HepG2 (cell line): Measurements from ENCODE around the gene RHOD. TPM values are rescaled to one million over a fixed set of nuclear protein-coding genes. Genes with fewer than 3 reads are reported as not detected.

Experiments
- ASH2L ChIP-seq: fragments of 300-600, 200-600 bp; sonication (generic); IDR thresholded peaks from 2 replicates; pipeline ENCODE4 v1.7.0; 2017; ENCODE audit warnings: low read depth, mild to moderate bottlenecking, moderate library complexity, mixed read lengths, low read length; ENCODE audit not compliant: insufficient read length
- CAMTA2 ChIP-seq: sonication (generic); formaldehyde crosslinking; IDR thresholded peaks from 2 replicates; pipeline ENCODE4 v1.4.0; 2020; ENCODE audit warnings: mild to moderate bottlenecking, missing genetic modification reagents, borderline replicate concordance
- CBX2 ChIP-seq, 2 experiments: fragments of 200-600 bp in 1 of 2; sonication (generic); formaldehyde crosslinking in 1 of 2; IDR thresholded peaks; 2 replicates each; pipeline versions ENCODE4 v1.7.0 to v1.8.1; 2018 to 2022; ENCODE audit warnings: low read depth in 2 of 2, low read length in 1 of 2, mild to moderate bottlenecking in 1 of 2, missing genetic modification reagents in 1 of 2
- EHMT2 ChIP-seq: fragments of 200-600 bp; sonication (generic); IDR thresholded peaks from 2 replicates; pipeline ENCODE4 v1.7.0; 2017; ENCODE audit warnings: antibody characterized with exemption, low read depth, low read length, borderline replicate concordance
- KLF15 ChIP-seq: sonication (generic); formaldehyde crosslinking; IDR thresholded peaks from 2 replicates; pipeline ENCODE4 v1.8.1; 2023; ENCODE audit warnings: borderline replicate concordance, mild to moderate bottlenecking, inconsistent platforms, missing genetic modification reagents, mixed read lengths
- KMT2A ChIP-seq: sonication (generic); formaldehyde crosslinking; IDR thresholded peaks from 2 replicates; pipeline ENCODE4 v1.4.0; 2020; ENCODE audit warnings: missing genetic modification reagents
- PHF20 ChIP-seq: sonication (generic); formaldehyde crosslinking; IDR thresholded peaks from 2 replicates; pipeline ENCODE4 v1.5.0; 2020; ENCODE audit warnings: mild to moderate bottlenecking, missing genetic modification reagents
- PHF21A ChIP-seq: sonication (generic); formaldehyde crosslinking; IDR thresholded peaks from 2 replicates; pipeline ENCODE4 v1.5.0; 2020; ENCODE audit warnings: mild to moderate bottlenecking, missing genetic modification reagents
- RNF219 ChIP-seq: sonication (generic); formaldehyde crosslinking; IDR thresholded peaks from 2 replicates; pipeline ENCODE4 v1.5.0; 2020; ENCODE audit warnings: mild to moderate bottlenecking, missing genetic modification reagents
- TCF7L2 ChIP-seq: IDR thresholded peaks from 2 replicates; pipeline ENCODE4 v1.6.1; 2011; ENCODE audit warnings: mild to moderate bottlenecking, low read depth, low read length, moderate library complexity
- ZNF142 ChIP-seq: sonication (generic); formaldehyde crosslinking; IDR thresholded peaks from 2 replicates; pipeline ENCODE4 v1.4.0; 2020; ENCODE audit warnings: missing genetic modification reagents
- ZNF232 ChIP-seq: sonication (generic); formaldehyde crosslinking; IDR thresholded peaks from 2 replicates; pipeline ENCODE4 v1.4.0; 2020; ENCODE audit warnings: missing genetic modification reagents, borderline replicate concordance
- ZNF24 ChIP-seq: fragments of 450-650 bp; IDR thresholded peaks from 2 replicates; pipeline ENCODE4 v1.6.1; 2017; ENCODE audit warnings: antibody characterized with exemption, mild to moderate bottlenecking
- ZNF766 ChIP-seq: sonication (generic); formaldehyde crosslinking; IDR thresholded peaks from 2 replicates; pipeline ENCODE4 v1.5.0; 2020; ENCODE audit warnings: missing genetic modification reagents, borderline replicate concordance
- ZNF784 ChIP-seq: sonication (generic); formaldehyde crosslinking; IDR thresholded peaks from 2 replicates; pipeline ENCODE4 v1.5.1; 2020; ENCODE audit warnings: missing genetic modification reagents, mild to moderate bottlenecking, borderline replicate concordance
- polyA plus RNA-seq, 8 experiments: library from polyadenylated mRNA; depleted of rRNA in 3 of 8; stranded (reverse) in 7 of 8; unstranded in 1 of 8; fragments of >200 nt; fragmentation: Illumina TruSeq in 4 of 8; extraction: Trizol in 4 of 8; gene quantifications; 2 replicates each; pipeline versions ENCODE4 v1.2.1 to v1.2.3, GENCODE V29; 2011 to 2016; ENCODE audit warnings: low read depth in 4 of 8, missing spikeins in 1 of 8, mixed read lengths in 1 of 8; ENCODE audit not compliant: insufficient read depth in 1 of 8
- total RNA-seq, 5 experiments: library from RNA; depleted of rRNA; stranded (reverse); fragments of >200 nt; fragmentation: Illumina TruSeq; extraction: Trizol; gene quantifications; 2 replicates each; pipeline ENCODE4 v1.2.3, GENCODE V29; 2016; ENCODE audit warnings: low read depth in 1 of 5
- TF ChIP-seq, protein P1 (sequence below): IDR thresholded peaks from 2 replicates; pipeline ENCODE4 v1.6.1; 2016; ENCODE audit warnings: control low read depth

RHOD gene
- total and polyA plus RNA-seq, 2 of the 13 experiments (the other 11 are each of a cell fraction or from before 2014, with no cell fraction given), result 0.27 to 0.98 TPM

GRCh38 chr11:67056267-67057204, at the start of gene RHOD (continued):
- TF ChIP-seq RNF219 (no peak), CBX2 (IDR thresholded peaks at IDR 0.05; ENCODE audit: low read depth, low read length) (no peak), CBX2 (CRISPR knock-in tag; IDR thresholded peaks at IDR 0.05; ENCODE audit: low read depth) (no peak), PHF20 (CRISPR knock-in tag) (no peak), PHF21A (peak; percentile 50; the same call in 1 of the 2 replicates), CAMTA2 (CRISPR knock-in tag) (no peak), ZNF24 (peak; percentile 88), TCF7L2 (no peak), KMT2A (CRISPR knock-in tag) (no peak), ZNF784 (CRISPR knock-in tag) (peak; percentile 65; the same call in 1 of the 2 replicates), ZNF232 (no peak), EHMT2 (no peak), ZNF142 (CRISPR knock-in tag) (peak; percentile 99), ZNF766 (0 out of 2 replicates have a peak, but pooled peaks have one; percentile 21), KLF15 (no peak), ASH2L (peak; percentile 50)
- TF ChIP-seq, protein P1, sequence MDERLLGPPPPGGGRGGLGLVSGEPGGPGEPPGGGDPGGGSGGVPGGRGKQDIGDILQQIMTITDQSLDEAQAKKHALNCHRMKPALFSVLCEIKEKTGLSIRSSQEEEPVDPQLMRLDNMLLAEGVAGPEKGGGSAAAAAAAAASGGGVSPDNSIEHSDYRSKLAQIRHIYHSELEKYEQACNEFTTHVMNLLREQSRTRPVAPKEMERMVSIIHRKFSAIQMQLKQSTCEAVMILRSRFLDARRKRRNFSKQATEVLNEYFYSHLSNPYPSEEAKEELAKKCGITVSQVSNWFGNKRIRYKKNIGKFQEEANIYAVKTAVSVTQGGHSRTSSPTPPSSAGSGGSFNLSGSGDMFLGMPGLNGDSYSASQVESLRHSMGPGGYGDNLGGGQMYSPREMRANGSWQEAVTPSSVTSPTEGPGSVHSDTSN (CRISPR knock-in tag), result no peak
